Neural cell (in vitro differentiated cells): ENCODE measurements around the gene SNAP29. TPM values are rescaled to one million over a fixed set of nuclear protein-coding genes. Genes with fewer than 3 reads are reported as not detected.

Experiments
- H2AFZ ChIP-seq: fragments of 200-600, 300-800 bp; sonication (generic), shearing (Covaris generic); 2 replicates; pipeline ENCODE4 v1.6.0; 2014; ENCODE audit warnings: low read depth, mild to moderate bottlenecking, antibody characterized with exemption, low read length, moderate library complexity
- H3F3A ChIP-seq: fragments of 200-600 bp; shearing (Covaris generic); 2 replicates; pipeline ENCODE4 v1.6.1; 2016; ENCODE audit warnings: mild to moderate bottlenecking, moderate library complexity, mixed read lengths, antibody characterized with exemption, low read length; ENCODE audit not compliant: insufficient read depth, poor library complexity, severe bottlenecking
- H3K27ac ChIP-seq: fragments of 200-600, 300-800 bp; sonication (generic), shearing (Covaris generic); 2 replicates; pipeline ENCODE4 v1.5.1; 2014; ENCODE audit warnings: mild to moderate bottlenecking, low read length, moderate library complexity
- H3K27me3 ChIP-seq: fragments of 300-800, 200-600 bp; sonication (generic), shearing (Covaris generic); 2 replicates; pipeline ENCODE4 v1.6.0; 2014; ENCODE audit warnings: mild to moderate bottlenecking, low read depth, low read length, moderate library complexity; ENCODE audit not compliant: insufficient read depth
- H3K36me3 ChIP-seq: fragments of 300-800, 200-600 bp; sonication (generic), shearing (Covaris generic); 2 replicates; pipeline ENCODE4 v1.5.1; 2014; ENCODE audit warnings: mild to moderate bottlenecking, antibody characterized with exemption, low read length, moderate library complexity; ENCODE audit not compliant: insufficient read depth
- H3K4me2 ChIP-seq: fragments of 300-800, 200-600 bp; sonication (generic), shearing (Covaris generic); 2 replicates; pipeline ENCODE4 v1.6.0; 2014; ENCODE audit warnings: mild to moderate bottlenecking, low read length
- H3K4me3 ChIP-seq: fragments of 300-800, 200-600 bp; sonication (generic), shearing (Covaris generic); 2 replicates; pipeline ENCODE4 v1.5.1; 2014; ENCODE audit warnings: mild to moderate bottlenecking, low read length, moderate library complexity
- H3K79me2 ChIP-seq: fragments of 200-600 bp; shearing (Covaris generic); replicated peaks from 2 replicates; pipeline ENCODE4 v1.6.0; 2014; ENCODE audit warnings: mild to moderate bottlenecking, low read length, moderate library complexity; ENCODE audit not compliant: insufficient read depth
- H3K9ac ChIP-seq: fragments of 300-800, 200-600 bp; sonication (generic), shearing (Covaris generic); 2 replicates; pipeline ENCODE4 v1.6.1; 2016; ENCODE audit warnings: mild to moderate bottlenecking, low read length, mixed read lengths
- H3K9me2 ChIP-seq: fragments of 200-600 bp; shearing (Covaris generic); 2 replicates; pipeline ENCODE4 v1.6.1; 2016; ENCODE audit warnings: mild to moderate bottlenecking, low read length, mixed read lengths; ENCODE audit not compliant: insufficient read depth
- H3K9me3 ChIP-seq: fragments of 200-600, 300-800 bp; sonication (generic), shearing (Covaris generic); 2 replicates; pipeline ENCODE4 v1.6.1; 2016; ENCODE audit warnings: mild to moderate bottlenecking, mixed run types, low read length, moderate library complexity, mixed read lengths
- H4K20me1 ChIP-seq: fragments of 200-600 bp; shearing (Covaris generic); 2 replicates; pipeline ENCODE4 v1.6.1; 2016; ENCODE audit warnings: mild to moderate bottlenecking, mixed run types; ENCODE audit not compliant: insufficient read depth
- EP300 ChIP-seq: fragments of 450-650 bp; conservative IDR thresholded peaks from 2 replicates; pipeline ENCODE4 v1.6.1; 2014; ENCODE audit warnings: antibody characterized with exemption, mild to moderate bottlenecking, moderate library complexity; ENCODE audit not compliant: poor library complexity, severe bottlenecking
- EZH2 ChIP-seq: fragments of 200-600, 300-800 bp; shearing (Covaris generic), sonication (generic); IDR thresholded peaks from 2 replicates; pipeline ENCODE4 v1.6.1; 2014; ENCODE audit warnings: antibody characterized with exemption, low read length, borderline replicate concordance, mild to moderate bottlenecking; ENCODE audit not compliant: insufficient read depth, poor library complexity, severe bottlenecking
- MXI1 ChIP-seq: fragments of 450-650 bp; conservative IDR thresholded peaks from 2 replicates; pipeline ENCODE4 v1.6.1; 2014; ENCODE audit warnings: antibody characterized with exemption, mild to moderate bottlenecking; ENCODE audit not compliant: poor library complexity, severe bottlenecking
- POLR2AphosphoS5 ChIP-seq: IDR thresholded peaks from 2 replicates; pipeline ENCODE4 v1.6.1; 2012
- RAD21 ChIP-seq: fragments of 450-650 bp; conservative IDR thresholded peaks from 2 replicates; pipeline ENCODE4 v1.6.1; 2014; ENCODE audit warnings: antibody characterized with exemption, mild to moderate bottlenecking, moderate library complexity
- SMC3 ChIP-seq: fragments of 450-650 bp; conservative IDR thresholded peaks from 2 replicates; pipeline ENCODE4 v1.6.1; 2014; ENCODE audit warnings: antibody characterized with exemption, mild to moderate bottlenecking, moderate library complexity; ENCODE audit not compliant: poor library complexity
- TAF1 ChIP-seq: IDR thresholded peaks from 2 replicates; pipeline ENCODE4 v1.6.1; 2012; ENCODE audit warnings: low read depth
- polyA plus RNA-seq: library from polyadenylated mRNA; depleted of rRNA; stranded (reverse); fragments of >200 nt; gene quantifications from 2 replicates; pipeline ENCODE4 v1.2.3, GENCODE V29; 2014
- TF ChIP-seq, protein P1 (sequence below): fragments of 450-650 bp; IDR thresholded peaks from 2 replicates; pipeline ENCODE4 v1.5.1; 2014; ENCODE audit warnings: antibody characterized with exemption, mild to moderate bottlenecking, moderate library complexity; ENCODE audit not compliant: poor library complexity, severe bottlenecking
- TF ChIP-seq, protein P2 (sequence below): IDR thresholded peaks from 2 replicates; pipeline ENCODE4 v1.6.1; 2012; ENCODE audit warnings: borderline replicate concordance

The SNAP29 gene
- polyA plus RNA-seq, 1 donor from 2014 or later: 7.0 TPM

DNA sequence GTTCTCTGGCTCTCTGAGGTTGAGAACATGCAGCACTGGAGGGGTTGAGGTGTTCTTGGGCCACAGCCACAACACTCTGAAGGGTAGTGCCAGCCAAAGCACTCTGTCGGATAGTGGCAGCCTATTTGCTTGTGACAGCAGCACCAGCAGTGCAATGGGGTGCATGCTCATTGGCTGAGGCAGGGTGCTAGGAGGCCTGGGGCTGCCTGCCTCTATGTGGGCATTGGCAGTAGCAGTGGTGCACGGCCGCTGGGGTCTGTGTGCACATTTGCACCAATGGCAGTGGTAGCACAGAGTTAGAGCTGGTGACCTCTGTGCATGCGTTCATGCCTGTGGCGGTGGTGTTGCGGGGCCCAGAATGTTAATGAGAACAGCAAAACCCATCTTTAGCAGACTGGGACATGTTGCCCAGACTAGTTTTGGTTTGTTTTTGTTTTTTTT lies 25.6 kb upstream of the SNAP29 start:
- H3K4me2 ChIP-seq: no peak overlapping the region
- H3K27ac ChIP-seq: no peak overlapping the region

DNA sequence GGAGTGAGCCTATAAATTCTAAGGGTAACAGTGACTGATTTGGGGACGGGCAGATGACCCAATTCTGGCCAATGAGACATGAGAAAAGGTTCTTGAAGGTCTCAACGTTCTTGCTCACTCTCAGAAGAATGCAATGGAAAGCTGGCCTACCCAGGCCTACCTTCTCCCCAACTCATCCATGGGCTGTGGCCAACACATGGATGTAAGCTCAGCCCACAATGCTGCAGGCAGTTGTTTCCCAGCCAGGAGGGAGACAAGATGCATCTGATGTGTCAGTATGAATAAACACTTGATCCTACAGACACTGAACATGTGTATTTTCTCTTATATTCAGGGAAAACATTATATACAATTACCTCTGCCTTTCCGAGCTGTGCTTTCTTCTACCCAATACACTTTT lies 24.6 kb upstream of the SNAP29 start:
- TF ChIP-seq RAD21: no peak
- TF ChIP-seq EZH2: no peak
- TF ChIP-seq MXI1: no peak
- TF ChIP-seq, protein P1, sequence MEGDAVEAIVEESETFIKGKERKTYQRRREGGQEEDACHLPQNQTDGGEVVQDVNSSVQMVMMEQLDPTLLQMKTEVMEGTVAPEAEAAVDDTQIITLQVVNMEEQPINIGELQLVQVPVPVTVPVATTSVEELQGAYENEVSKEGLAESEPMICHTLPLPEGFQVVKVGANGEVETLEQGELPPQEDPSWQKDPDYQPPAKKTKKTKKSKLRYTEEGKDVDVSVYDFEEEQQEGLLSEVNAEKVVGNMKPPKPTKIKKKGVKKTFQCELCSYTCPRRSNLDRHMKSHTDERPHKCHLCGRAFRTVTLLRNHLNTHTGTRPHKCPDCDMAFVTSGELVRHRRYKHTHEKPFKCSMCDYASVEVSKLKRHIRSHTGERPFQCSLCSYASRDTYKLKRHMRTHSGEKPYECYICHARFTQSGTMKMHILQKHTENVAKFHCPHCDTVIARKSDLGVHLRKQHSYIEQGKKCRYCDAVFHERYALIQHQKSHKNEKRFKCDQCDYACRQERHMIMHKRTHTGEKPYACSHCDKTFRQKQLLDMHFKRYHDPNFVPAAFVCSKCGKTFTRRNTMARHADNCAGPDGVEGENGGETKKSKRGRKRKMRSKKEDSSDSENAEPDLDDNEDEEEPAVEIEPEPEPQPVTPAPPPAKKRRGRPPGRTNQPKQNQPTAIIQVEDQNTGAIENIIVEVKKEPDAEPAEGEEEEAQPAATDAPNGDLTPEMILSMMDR: no peak
- TF ChIP-seq TAF1: no peak
- no peak for TF ChIP-seq SMC3
- TF ChIP-seq EP300: no peak
- TF ChIP-seq, protein P2, sequence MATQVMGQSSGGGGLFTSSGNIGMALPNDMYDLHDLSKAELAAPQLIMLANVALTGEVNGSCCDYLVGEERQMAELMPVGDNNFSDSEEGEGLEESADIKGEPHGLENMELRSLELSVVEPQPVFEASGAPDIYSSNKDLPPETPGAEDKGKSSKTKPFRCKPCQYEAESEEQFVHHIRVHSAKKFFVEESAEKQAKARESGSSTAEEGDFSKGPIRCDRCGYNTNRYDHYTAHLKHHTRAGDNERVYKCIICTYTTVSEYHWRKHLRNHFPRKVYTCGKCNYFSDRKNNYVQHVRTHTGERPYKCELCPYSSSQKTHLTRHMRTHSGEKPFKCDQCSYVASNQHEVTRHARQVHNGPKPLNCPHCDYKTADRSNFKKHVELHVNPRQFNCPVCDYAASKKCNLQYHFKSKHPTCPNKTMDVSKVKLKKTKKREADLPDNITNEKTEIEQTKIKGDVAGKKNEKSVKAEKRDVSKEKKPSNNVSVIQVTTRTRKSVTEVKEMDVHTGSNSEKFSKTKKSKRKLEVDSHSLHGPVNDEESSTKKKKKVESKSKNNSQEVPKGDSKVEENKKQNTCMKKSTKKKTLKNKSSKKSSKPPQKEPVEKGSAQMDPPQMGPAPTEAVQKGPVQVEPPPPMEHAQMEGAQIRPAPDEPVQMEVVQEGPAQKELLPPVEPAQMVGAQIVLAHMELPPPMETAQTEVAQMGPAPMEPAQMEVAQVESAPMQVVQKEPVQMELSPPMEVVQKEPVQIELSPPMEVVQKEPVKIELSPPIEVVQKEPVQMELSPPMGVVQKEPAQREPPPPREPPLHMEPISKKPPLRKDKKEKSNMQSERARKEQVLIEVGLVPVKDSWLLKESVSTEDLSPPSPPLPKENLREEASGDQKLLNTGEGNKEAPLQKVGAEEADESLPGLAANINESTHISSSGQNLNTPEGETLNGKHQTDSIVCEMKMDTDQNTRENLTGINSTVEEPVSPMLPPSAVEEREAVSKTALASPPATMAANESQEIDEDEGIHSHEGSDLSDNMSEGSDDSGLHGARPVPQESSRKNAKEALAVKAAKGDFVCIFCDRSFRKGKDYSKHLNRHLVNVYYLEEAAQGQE: no peak
- Histone ChIP-seq H3K36me3 (no peaks in the 10 kb centered on the region), H2AFZ (no peak overlapping the region), H3K9ac (no peak overlapping the region), H3K27me3 (no peaks in the 10 kb centered on the region), H3K9me3 (no peaks in the 10 kb centered on the region), H3K9me2 (no peaks in the 10 kb centered on the region), H4K20me1 (no peaks in the 10 kb centered on the region), H3K27ac (no peak overlapping the region), H3K4me3 (no peak overlapping the region), H3K4me2 (no peak overlapping the region), H3K79me2 (peaks cover 10% of the 10 kb centered on the region), H3F3A (no peaks in the 10 kb centered on the region)

More for the DNA sequence above, 25.6 kb upstream of the SNAP29 start:
- H3F3A ChIP-seq: no peaks in the 10 kb centered on the region
- H3K9me3 ChIP-seq: no peaks in the 10 kb centered on the region
- H4K20me1 ChIP-seq: no peaks in the 10 kb centered on the region
- TF ChIP-seq EP300: no peak
- TF ChIP-seq SMC3: no peak
- no peak for TF ChIP-seq RAD21
- no peak for TF ChIP-seq EZH2
- no peak for TF ChIP-seq TAF1
- TF ChIP-seq, protein P2: no peak
- TF ChIP-seq, protein P1: no peak
- TF ChIP-seq MXI1: no peak
- no peak for TF ChIP-seq POLR2AphosphoS5
- H3K79me2 ChIP-seq: peaks cover 8% of the 10 kb centered on the region
- no peaks in the 10 kb centered on the region for H3K27me3 ChIP-seq
- no peaks in the 10 kb centered on the region for H3K36me3 ChIP-seq
- no peak overlapping the region for H2AFZ ChIP-seq
- no peaks in the 10 kb centered on the region for H3K9me2 ChIP-seq
- H3K4me3 ChIP-seq: no peak overlapping the region
- no peak overlapping the region for H3K9ac ChIP-seq
